ENCODE results near the gene TTC23.
"Not testable (repeated sequence)": the region's sequence is repeated elsewhere in the genome, so short reads cannot be mapped to it uniquely, and the experiment has no call there.

Gene TTC23

DNA sequence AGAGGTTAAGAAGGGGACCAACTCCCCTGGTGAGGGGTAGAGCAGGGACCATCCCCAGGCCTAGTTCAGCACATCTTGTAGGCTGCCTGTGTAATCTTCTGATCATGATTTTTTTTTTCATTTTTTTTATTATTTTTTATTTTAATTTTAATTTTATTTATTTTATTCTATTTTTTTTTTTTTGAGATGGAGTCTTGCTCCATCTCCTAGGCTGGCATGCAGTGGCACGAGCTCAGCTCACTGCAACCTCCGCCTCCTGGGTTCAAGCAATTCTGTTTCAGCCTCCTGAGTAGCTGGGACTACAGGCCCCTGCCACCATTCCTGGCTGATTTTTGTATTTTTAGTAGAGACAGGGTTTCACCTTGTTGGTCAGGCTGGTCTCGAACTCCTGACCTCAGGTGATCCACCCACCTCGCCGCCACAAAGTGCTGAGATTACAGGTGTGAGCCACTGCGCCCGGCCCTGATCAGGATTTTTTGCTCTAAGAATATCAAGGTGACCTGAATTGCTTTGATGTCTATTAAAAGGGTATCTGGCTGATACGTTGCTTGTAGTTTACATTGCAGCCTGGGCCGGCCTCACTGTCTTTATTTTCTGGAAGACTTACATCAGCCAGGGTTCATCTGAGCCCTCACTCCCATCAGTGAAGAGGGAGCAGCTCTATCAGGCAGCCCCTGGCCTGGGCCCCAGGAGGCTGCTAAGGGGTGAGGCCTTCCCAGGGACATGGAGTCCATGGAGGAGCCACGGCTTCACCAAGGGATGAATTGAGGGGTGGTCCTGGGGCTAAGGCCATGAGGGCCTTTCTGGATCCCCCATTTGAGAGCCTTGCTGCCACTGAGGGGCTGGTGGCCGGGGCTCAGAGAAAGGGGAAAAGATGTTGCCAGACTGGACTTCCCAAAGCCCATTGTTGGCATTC is 133.8 kb downstream of the TTC23 start:
- no peak overlapping the region for H3K4me3 Mint-ChIP-seq

DNA sequence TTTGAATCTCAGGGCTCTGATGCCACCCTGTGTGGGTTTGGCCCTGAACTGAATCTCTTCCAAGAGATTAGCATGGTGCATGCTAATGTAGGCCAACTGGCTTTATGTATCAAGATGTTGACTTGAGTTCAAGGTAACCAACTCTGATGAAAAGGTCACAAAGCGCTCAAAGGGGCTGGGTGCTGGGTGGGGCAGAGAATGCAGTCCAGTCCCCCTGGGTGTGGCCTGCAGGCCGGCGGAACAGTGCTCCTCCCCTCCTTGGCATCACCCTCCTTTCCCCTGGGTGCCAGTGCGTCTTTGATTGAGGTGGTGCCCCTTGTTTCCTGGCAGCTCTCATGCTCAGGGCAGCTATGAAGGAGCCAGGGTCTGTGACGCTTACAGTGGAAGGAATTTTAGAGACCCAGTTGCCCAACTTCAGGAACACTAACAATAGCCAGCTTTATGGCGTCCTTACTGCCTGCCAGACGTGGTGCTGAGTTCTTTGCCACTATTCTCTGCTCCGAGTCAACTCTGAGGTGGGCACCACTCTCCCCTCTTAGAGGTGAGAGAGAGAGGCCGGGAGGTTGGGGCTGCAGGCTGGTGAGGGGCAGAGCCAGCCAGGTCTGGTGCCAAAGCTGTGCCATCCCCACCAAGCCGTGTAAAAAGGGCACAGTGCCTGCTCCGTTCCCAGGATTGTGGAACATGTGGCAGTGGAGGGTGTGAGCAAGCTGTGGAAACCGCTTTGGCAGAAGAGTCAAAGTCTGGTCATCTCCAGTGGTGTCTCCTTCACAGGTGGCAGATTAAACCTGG is 134.7 kb downstream of the TTC23 start:
- H3K4me1 Mint-ChIP-seq, result no peaks in the 10 kb centered on the region
- H3K27me3 Mint-ChIP-seq, result no peaks in the 10 kb centered on the region
- no peaks in the 10 kb centered on the region for H3K36me3 Mint-ChIP-seq
- DNase-seq (ENCODE audit: low spot score in 2 of 2), result no peak
- H3K27ac Mint-ChIP-seq, result no peak overlapping the region
- H3K9me3 Mint-ChIP-seq, result no peaks in the 10 kb centered on the region
- H3K4me3 Mint-ChIP-seq, result no peak overlapping the region
- no peak for ATAC-seq (ENCODE audit: low read depth)

More for the DNA sequence above, 133.8 kb downstream of the TTC23 start:
- H3K36me3 Mint-ChIP-seq, result no peaks in the 10 kb centered on the region
- H3K9me3 Mint-ChIP-seq, result no peaks in the 10 kb centered on the region
- no peaks in the 10 kb centered on the region for H3K4me1 Mint-ChIP-seq
- H3K27ac Mint-ChIP-seq, result no peak overlapping the region
- DNase-seq (ENCODE audit: low spot score in 2 of 2), result no peak
- peaks cover 1% of the 10 kb centered on the region for H3K27me3 Mint-ChIP-seq
- no peak for ATAC-seq (ENCODE audit: low read depth)

DNA sequence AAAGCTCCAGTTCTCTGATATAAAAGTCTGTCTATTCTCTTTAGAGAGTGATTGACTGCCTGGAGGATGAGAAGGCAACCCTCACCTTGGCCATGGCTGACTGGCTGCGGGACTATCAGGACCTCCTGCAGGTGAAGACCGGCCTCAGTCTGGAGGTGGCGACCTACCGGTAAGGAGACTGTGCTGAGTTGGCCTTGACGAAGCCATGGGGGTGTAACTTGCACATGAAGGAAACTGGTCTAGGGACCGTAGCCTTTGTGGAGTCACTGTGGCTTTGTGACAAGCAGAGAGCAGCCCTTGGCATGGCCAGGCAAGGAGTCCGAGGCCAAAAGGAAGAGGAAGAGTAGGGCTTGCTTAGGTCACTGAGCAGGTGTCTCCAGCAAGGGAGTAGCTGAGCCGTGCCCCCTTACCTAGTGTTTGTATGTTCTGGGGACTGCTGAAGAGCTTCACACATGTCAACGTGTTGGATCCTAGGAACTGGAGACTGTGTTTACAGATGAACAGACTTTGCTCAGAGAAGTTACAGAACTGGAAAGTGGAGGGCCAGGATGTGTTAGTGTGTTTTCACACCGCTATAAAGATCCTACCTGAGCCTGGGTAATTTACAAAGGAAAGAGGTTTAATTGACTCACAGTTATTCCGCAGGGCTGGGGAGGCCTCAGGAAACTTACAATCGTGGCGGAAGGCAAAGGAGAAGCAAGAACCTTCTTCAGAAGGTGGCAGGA is 135.7 kb downstream of the TTC23 start:
- DNase-seq (ENCODE audit: low spot score in 2 of 2) (no peak), ATAC-seq (ENCODE audit: low read depth) (no peak)
- Mint-ChIP-seq H3K27me3 (peaks cover 4% of the 10 kb centered on the region), H3K36me3 (no peaks in the 10 kb centered on the region), H3K4me3 (no peak overlapping the region), H3K9me3 (no peaks in the 10 kb centered on the region), H3K27ac (no peak overlapping the region), H3K4me1 (no peaks in the 10 kb centered on the region)

DNA sequence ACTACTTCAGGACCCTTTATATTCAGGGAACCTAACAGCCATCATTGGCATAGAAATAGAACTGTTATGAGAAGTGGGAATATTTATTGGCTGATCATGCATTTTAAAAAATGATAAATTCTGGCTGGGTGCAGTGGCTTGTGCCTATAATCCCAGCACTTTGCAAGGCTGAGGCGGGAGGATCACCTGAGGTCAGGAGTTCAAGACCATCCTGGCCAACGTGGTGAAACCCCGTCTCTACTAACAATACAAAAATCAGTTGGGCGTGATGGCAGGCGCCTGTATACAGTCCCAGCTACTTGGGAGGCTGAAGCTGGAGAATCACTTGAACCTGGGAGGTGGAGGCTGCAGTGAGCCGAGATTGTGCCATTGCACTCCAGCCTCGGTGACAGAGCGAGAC is 137.7 kb downstream of the TTC23 start:
- not testable (repeated sequence) for ATAC-seq (ENCODE audit: low read depth); H3K27me3 Mint-ChIP-seq; H3K36me3 Mint-ChIP-seq

DNA sequence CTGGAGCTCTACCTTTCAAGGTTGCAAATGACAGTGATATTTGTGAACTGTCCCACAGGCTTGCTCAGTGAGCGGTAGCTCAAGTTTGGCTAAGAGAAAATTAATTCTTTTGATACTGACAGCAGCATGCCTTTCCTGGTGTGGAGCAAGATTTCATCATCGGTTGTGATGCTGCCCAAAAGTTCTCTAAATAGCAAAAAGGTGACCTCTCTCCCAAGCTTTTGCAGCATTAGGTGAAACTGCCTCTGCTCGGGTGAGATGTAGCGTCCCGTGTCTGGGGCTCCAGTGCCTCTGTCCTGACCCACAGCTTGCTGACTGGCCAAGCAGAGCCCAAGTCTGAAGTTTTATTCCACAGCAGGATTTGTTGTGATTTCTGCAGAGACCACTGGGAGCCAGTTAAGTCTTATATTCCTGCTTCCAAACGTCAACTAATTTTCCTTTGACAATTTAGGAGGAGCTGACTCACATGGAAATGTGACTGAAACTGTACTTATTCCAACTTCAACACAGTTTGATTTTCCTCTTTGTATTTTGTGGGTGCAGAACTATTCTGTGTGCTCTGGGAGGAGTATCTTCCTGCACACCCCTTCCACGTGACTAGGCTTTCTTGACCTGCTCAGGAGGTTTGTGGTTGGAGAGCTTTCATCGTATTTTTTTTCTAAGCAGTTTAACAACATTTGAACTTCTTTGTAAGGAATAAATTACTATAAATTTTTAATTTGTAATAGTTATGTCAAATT is 138.6 kb downstream of the TTC23 start:
- ATAC-seq (ENCODE audit: low read depth) (no peak), DNase-seq (ENCODE audit: low spot score in 2 of 2) (no peak)
- Mint-ChIP-seq H3K4me3 (no peak overlapping the region), H3K27me3 (peaks cover 8% of the 10 kb centered on the region), H3K9me3 (no peaks in the 10 kb centered on the region), H3K36me3 (no peaks in the 10 kb centered on the region), H3K4me1 (no peaks in the 10 kb centered on the region), H3K27ac (no peak overlapping the region)

More for the DNA sequence above, 137.7 kb downstream of the TTC23 start:
- H3K9me3 Mint-ChIP-seq; DNase-seq (ENCODE audit: low spot score in 2 of 2); H3K4me3 Mint-ChIP-seq; H3K4me1 Mint-ChIP-seq; H3K27ac Mint-ChIP-seq: not testable (repeated sequence)

DNA sequence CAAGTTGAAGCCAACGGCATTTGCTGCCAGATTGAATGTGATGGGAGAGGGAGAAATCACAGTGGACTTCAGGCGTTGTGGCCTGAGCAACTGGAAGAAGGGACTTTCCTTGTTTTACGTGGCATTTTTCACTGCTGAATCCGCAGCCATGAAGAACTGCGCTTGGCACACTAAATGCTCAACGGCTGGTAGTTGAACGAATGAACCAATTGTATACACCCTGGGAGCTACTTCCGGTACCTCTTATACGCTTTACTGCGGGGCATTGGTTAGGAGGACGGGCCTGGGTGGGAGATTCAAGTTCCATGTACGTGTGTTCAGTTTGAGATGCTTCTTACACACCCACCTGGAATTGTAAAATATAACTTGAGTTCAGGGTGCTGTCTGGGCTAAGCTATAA is 139.3 kb downstream of the TTC23 start:
- DNase-seq (ENCODE audit: low spot score in 2 of 2) (no peak), ATAC-seq (ENCODE audit: low read depth) (no peak)
- Mint-ChIP-seq H3K27ac (no peak overlapping the region), H3K9me3 (no peaks in the 10 kb centered on the region), H3K4me1 (no peaks in the 10 kb centered on the region), H3K36me3 (no peaks in the 10 kb centered on the region), H3K27me3 (peaks cover 10% of the 10 kb centered on the region), H3K4me3 (no peak overlapping the region)

DNA sequence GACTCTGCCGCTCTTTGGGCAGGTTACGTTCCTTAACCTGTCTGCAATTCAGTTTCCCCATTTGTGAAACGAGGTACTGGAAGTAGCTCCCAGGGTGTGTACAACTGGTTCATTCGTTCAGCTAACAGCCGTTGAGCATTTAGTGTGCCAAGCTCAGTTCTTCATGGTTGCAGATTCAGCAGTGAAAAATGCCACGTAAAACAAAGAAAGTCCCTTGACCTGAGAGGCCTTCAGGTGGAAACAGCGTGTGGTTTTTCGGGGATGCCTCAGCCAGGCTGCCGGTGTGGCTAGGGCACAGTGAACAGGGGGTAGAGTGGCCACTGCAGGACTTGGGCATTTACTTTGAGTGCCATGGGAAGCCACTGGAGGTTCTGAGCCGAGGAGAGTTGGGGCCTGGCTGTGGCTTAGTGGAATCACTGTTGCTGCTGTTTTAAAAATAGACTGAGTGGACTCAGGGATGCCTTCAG is 139.8 kb downstream of the TTC23 start:
- peaks cover 10% of the 10 kb centered on the region for H3K27me3 Mint-ChIP-seq
- H3K4me3 Mint-ChIP-seq, result no peak overlapping the region
- H3K27ac Mint-ChIP-seq, result no peak overlapping the region
- no peaks in the 10 kb centered on the region for H3K36me3 Mint-ChIP-seq
- no peaks in the 10 kb centered on the region for H3K9me3 Mint-ChIP-seq
- no peak for DNase-seq (ENCODE audit: low spot score in 2 of 2)
- H3K4me1 Mint-ChIP-seq, result no peaks in the 10 kb centered on the region
- no peak for ATAC-seq (ENCODE audit: low read depth)

DNA sequence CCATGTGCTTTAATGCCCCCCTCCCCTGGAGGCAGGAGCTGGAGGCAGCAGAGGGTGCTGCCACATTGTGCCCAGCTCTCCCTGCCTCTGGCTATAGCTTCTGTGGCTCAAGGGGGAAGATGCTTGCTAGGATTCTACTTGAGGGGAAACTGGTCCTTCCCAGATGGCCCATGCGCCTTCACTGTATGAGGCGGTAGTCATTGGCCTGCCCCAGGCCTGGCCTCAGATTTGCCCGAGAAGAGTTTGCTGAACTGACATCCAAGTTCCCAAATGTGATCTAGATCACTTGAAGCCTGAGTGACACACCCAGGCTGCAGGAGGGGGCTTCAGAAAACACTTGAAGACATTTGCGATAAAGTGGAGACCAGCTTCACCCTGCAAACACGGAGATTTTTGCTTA is 140.4 kb downstream of the TTC23 start:
- no peaks in the 10 kb centered on the region for H3K36me3 Mint-ChIP-seq
- no peak overlapping the region for H3K4me3 Mint-ChIP-seq
- no peaks in the 10 kb centered on the region for H3K4me1 Mint-ChIP-seq
- no peak overlapping the region for H3K27ac Mint-ChIP-seq
- H3K27me3 Mint-ChIP-seq, result peaks cover 10% of the 10 kb centered on the region
- no peak for ATAC-seq (ENCODE audit: low read depth)
- DNase-seq (ENCODE audit: low spot score in 2 of 2), result no peak
- H3K9me3 Mint-ChIP-seq, result no peaks in the 10 kb centered on the region

DNA sequence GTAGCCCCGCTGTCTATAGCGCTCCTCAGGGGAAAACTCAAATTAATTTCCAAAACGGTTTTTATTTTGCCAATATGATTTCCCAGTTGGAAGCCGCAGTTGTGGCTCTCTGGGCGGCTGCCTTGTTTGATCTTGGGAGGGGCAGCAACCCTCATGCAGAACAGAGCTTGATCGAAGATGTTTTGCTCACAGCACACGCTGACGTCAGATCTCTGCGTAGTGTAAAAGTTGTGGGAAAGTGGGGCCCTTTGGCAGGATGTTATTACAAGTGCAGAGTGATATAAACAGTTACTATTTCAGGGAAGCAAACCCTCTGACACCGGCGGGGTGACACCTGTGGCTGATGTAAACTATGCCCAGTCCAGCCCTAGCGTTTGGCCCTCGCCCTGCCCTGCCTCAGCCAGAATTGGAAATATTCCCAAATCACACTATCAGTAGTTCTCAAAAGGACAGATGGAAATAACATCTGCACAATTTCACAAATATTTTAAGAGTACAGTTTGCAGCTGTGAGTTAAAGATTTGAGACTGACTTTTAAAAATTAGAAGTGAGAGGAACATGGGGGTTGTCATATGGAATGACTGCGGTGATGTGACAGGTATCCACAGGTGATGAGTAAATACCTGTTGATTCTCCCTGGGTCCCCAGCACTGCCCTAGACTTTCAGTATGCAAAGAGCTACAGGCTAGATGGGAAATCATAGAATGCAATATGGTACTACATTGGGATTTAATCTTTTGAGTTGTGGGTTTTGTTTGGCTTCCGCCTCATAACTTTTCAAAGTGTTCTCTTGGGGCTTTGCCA is 142.8 kb downstream of the TTC23 start:
- peaks cover 21% of the 10 kb centered on the region for H3K27me3 Mint-ChIP-seq
- H3K27ac Mint-ChIP-seq, result no peak overlapping the region
- no peaks in the 10 kb centered on the region for H3K9me3 Mint-ChIP-seq
- no peak for DNase-seq (ENCODE audit: low spot score in 2 of 2)
- no peaks in the 10 kb centered on the region for H3K4me1 Mint-ChIP-seq
- ATAC-seq (ENCODE audit: low read depth), result no peak
- no peaks in the 10 kb centered on the region for H3K36me3 Mint-ChIP-seq
- peak overlapping the region; percentile 14 for H3K4me3 Mint-ChIP-seq

DNA sequence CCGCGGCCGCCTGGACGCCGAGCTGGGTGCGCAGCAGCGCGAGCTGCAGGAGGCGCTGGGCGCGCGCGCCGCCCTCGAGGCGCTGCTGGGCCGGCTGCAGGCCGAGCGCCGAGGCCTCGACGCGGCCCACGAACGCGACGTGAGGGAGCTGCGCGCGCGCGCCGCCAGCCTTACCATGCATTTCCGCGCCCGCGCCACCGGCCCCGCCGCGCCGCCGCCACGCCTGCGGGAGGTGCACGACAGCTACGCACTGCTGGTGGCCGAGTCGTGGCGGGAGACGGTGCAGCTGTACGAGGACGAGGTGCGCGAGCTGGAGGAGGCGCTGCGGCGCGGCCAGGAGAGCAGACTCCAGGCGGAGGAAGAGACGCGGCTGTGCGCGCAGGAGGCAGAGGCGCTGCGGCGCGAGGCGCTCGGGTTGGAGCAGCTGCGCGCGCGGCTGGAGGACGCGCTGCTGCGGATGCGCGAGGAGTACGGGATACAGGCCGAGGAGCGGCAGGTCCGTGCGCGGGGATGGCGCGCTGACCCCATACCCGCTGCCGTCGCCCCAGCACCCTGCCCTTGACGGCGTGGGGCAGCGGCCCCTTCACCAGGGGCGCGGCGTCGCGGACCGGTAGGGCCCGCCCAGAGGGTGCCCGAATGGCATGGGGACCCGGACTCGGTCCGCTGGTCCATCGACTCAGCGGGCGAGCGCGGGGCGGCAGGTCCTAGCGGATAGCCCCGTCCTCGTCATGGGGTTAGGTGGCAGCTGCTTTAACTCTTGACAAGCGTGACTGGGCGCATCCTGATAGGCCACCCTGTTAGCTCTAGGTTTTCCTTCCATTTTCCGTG is 143.7 kb downstream of the TTC23 start:
- DNase-seq (ENCODE audit: low spot score in 2 of 2), result peak; percentile 4 to 28
- peak overlapping the region; percentile 47 for H3K4me3 Mint-ChIP-seq
- ATAC-seq (ENCODE audit: low read depth), result peak; percentile 41
- H3K27me3 Mint-ChIP-seq, result peaks cover 21% of the 10 kb centered on the region
- no peaks in the 10 kb centered on the region for H3K9me3 Mint-ChIP-seq
- H3K4me1 Mint-ChIP-seq, result no peaks in the 10 kb centered on the region
- no peaks in the 10 kb centered on the region for H3K36me3 Mint-ChIP-seq
- no peak overlapping the region for H3K27ac Mint-ChIP-seq

DNA sequence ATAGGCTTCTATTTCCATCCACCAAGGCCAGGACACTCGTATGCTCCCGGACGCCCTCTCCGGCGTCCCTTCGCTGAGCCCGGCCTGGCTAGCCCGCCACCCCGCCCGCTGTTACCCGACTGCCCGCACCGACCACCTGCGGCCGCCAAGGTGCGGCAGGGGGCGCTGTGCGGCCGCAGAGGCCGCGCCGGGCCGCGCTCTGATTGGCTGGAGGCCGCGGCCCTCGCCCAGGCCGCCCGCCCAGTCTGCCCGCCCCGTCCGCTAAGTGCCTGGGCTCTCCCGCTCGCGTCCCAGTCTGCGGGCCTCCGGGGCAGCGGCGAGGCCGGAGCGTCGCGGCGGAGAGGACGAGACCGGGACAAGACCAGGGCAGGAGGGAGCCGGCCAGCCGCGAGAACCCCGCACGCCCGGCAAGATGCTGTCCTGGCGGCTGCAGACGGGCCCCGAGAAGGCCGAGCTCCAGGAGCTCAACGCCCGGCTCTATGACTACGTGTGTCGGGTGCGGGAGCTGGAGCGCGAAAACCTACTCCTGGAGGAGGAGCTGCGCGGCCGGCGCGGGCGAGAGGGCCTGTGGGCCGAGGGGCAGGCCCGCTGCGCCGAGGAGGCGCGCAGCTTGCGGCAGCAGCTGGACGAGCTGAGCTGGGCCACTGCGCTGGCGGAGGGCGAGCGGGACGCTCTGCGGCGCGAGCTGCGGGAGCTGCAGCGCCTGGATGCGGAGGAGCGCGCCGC is 144.4 kb downstream of the TTC23 start, which contains the start of gene SYNM:
Gene SYNM, plus strand, starts transcription at position 293 of the 726 bp plus-strand sequence. Its CDS starts 120 bp downstream, at position 413.
- Mint-ChIP-seq H3K27me3 (peaks cover 24% of the 10 kb centered on the region), H3K4me3 (peak within 1 kb of the TSS; percentile 66), H3K36me3 (no peaks in the 10 kb centered on the region), H3K9me3 (no peaks in the 10 kb centered on the region), H3K4me1 (peaks cover 3% of the 10 kb centered on the region), H3K27ac (no peak within 1 kb of the TSS)
- DNase-seq (ENCODE audit: low spot score in 2 of 2) (peak; percentile 4 to 41), ATAC-seq (ENCODE audit: low read depth) (peak; percentile 51)
